NCI-H69 (cell line): Measurements from ENCODE around the gene NCBP3.
"Not testable (repeated sequence)": the region's sequence is repeated elsewhere in the genome, so short reads cannot be mapped to it uniquely, and the experiment has no call there.

Experiments used
- DNase-seq: peaks from one replicate; lab custom pipeline; 2025; lab: John Stamatoyannopoulos, UW

Gene NCBP3

GRCh38 chr17:3792481-3792880 is 53.6 kb downstream of the NCBP3 start:
- DNase-seq = no peak

DNA sequence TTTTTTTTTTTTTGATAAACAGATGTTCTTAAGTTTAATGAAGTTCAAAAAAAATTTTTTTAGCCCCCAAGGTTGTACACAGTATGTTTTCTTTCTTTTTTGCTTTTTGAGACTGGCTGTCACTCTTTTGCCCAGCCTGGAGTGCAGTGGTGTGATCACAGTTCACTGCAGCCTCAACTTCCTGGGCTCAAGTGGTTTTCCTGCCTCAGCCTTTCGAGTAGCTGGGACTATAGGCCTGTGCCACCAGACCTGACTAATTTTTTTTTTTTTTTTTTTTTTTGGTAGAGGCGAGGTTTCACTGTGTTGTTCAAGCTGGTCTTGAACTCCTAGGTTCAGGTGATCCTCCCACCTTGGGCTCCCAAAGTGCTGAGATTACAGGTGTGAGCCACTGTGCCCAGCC is 57.8 kb downstream of the NCBP3 start:
- DNase-seq = no peak

DNA sequence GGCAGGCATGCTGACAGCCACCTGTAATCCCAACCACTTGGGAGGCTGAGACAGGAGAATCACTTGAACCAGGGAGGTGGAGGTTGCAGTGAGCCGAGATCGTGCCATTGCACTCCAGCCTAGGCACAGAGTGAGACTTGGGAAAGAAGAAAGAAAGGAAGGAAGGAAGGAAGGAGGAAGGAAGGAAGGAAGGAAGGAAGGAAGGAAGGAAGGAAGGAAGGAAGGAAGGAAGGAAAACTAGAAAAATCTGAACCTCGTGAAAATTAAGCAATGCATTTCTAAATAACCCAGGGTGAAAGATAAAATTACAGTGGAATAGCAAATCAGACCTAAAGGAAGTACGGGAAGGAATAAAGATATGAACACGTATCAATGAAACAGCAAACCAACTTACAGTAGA is 60.7 kb downstream of the NCBP3 start:
- DNase-seq = not testable (repeated sequence)

GRCh38 chr17:3782751-3783150 is 63.3 kb downstream of the NCBP3 start:
- no peak for DNase-seq

DNA sequence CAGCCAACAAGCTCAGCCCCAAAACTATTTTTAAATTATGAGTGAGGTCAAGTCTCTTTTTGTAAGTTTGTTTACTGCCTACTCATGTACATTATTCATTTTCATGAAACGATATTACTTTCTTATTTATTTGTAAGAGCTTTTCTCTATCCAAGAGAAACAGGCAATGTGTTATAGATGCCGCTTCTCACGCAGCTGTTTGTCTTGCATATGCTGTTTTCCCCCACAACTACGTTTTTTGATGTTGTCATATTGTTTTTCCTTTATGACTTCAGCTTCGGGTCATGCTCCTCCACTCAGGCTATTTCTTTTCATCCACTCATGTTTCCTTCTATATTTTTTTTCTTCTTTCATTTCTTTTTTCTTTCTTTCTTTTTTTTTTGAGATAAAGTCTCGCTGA is 65.1 kb downstream of the NCBP3 start:
- no peak for DNase-seq

- no peak for DNase-seq
Observed at GRCh38 chr17:3777366-3778120, 68.5 kb downstream of the NCBP3 start.

- DNase-seq = no peak
Observed at GRCh38 chr17:3773966-3774365, 72.1 kb downstream of the NCBP3 start.

DNA sequence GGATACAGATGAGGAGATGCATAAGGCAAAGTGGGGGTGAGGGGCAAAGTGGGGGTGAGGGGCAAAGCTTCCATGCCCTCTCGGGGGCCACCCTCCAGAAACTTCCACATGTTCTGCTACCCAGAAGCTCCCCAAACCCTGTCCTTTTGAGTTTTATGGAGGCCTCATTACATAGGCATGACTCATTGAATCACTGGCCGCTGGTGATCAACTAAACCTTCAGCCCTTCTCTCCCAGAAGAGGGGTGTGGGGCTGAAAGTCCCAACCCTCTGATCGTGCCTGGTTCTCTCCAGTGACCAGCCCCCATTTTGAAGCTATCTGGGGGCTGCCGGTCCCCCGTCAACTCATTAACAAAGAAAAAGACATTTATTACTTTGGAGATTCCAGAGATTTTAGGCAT is 72.5 kb downstream of the NCBP3 start:
- no peak for DNase-seq

DNA sequence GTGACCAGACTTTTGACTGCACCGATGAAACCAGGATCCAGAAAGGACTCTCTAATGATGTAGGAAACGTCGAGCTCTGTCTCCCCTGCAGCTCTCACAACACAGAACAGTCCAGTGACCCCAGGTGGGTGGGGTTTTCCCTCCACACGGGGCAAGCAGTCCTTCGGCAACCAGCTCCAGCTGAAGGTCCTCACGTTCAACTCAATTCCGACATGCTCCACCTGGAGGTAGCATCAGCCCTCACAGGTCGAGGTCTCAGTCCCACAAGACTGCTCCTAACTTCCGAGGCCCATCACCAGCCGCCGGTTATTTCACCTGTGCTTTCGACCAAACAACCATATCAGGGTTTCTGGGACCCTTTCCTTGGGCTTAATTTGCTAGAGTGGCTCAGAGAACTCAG is 73.3 kb downstream of the NCBP3 start:
- DNase-seq = no peak

DNA sequence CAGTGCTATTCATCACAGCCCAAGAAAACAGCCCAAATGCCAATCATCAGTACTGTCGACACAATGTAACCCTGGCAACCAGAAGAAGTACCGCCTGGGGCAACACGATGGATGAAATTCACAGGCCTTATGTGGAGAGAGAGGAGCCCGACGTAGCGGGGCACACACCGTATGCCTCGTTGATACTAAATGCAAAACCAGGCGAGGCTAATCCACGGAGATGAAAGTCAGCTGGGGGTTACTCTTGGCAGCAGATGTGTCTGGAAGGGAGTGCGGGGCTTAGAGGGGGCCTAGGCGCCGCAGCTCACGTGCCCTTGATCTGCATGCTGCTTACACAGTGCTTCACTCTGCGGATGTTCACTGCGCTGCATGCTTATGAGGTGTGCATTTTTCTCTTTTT is 74.9 kb downstream of the NCBP3 start:
- DNase-seq = no peak

DNA sequence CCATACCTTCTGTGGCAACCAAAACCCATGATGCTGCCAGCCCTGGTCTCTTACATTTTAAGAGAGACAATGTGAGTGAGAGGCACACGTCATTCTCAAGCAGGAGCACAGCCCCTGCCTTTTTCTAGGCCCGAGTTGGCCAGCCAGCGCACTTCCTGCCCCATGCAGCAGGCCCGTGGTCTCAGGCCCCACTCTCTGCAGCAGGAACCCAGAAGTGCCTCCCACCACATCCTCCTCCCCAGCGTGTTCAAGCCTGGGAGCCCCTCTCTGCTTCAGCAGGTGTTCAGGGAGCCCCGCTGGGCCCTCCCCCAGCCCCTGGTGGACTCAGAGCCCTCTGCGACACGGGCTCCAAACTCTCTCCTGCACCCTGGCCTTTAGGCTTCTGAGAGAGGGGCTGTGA is 75.6 kb downstream of the NCBP3 start:
- no peak for DNase-seq

GRCh38 chr17:3768769-3769168 is 77.3 kb downstream of the NCBP3 start:
- DNase-seq = no peak

GRCh38 chr17:3768341-3768740 is 77.7 kb downstream of the NCBP3 start:
- no peak for DNase-seq

DNA sequence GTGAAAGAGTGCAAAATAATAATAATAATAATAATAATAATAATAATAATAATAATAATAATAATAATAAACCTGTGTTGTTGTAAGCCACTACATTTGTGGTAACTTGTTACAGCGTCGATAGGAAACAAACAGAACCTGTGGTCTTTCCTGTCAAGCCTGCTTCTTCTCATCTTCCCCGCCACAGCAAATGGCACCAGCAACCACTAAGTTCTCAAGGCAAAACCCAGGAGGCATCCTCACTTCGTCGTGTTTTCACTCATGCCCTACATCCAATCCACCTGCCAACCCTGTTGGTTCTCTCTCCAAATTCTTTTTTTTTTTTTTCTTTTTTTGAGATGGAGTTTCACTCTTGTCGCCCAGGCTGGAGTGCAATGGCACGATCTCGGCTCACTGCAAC is 79.3 kb downstream of the NCBP3 start:
- no peak for DNase-seq

DNA sequence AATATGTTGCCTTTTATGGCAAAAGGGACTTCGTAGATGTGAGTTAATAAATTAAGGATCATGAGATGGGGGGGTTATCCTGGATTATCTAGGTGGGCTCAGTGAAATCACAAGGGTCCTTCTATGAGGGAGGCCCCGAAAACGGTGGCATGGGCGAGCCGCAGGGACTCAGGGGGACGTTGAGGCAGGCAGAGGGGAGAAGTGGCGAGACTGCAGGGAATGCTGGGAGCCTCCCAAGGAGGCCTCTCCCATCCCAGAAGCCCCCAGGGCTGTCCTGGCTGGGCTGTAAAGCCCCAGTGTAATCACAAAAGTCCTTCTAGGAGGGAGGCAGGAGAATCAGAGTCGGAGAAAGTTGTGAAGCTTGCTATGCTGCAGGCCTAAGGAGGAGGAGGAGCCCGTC is 80.1 kb downstream of the NCBP3 start:
- no peak for DNase-seq

DNA sequence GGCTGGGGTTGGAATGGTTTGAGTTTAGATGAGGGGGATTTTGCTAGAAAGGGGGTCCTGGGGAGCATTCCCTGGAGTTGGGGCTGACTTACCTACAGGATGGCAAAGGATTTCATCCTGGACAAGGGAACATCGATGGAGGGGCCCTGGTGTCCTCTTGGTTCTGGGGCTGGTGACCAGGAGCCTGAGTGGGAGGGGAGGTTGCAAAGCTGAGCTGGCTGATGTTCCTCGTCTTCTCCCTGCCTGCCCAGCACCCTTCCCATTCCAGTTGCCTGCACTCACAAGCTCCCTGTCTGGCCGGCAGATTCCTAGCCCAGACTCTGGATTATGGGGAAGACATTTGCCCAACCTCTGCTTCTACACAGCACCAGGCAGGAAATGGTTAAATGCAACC is 82.3 kb downstream of the NCBP3 start:
- DNase-seq = no peak

GRCh38 chr17:3762922-3763776 is 82.9 kb downstream of the NCBP3 start:
- DNase-seq = no peak

- DNase-seq = no peak
Observed at GRCh38 chr17:3761918-3762380, 84.1 kb downstream of the NCBP3 start.

DNA sequence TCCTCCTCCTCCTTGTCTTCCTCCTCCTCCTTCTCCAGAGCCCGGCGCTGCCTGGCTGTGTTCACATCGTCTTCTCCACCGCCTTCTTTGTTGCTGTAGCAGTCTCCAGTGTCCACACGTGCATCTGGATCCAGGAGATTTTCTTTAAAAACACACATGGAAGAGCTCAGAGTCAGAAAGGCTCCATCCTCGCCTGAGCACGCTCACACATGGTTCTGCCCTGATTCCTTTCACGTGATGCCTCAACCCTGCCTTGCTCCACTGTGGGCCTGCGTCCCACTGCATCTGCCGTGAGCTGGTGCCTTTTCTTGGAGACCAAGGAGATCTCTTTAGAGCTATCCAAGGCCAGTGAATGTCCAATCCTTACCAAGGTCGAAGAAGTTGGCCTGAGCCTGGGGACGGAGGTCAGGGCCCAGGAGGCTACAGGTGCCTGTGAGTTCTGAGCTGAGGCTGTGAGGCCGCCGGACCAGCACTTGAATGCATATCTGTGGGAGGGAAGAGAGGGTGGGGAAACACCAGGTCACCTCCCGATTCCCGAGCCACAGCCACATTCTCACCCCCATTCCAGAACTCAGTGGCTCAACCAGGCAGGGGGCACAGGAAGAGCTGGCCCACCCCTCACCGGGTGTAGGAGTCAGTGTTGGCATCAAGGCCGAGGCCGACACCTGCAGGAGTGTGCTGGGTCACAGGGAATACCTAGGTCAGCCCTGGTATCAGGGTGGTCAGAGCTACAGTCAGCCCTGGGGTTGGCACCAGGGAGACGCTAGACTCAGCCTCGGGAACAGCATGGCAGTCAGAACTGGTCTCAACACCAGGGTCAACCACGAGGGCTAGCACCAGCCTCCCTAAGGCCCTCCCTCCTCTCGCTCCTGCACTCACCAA is 84.8 kb downstream of the NCBP3 start:
- DNase-seq = no peak

GRCh38 chr17:3759597-3760216 is 86.3 kb downstream of the NCBP3 start:
- no peak for DNase-seq

DNA sequence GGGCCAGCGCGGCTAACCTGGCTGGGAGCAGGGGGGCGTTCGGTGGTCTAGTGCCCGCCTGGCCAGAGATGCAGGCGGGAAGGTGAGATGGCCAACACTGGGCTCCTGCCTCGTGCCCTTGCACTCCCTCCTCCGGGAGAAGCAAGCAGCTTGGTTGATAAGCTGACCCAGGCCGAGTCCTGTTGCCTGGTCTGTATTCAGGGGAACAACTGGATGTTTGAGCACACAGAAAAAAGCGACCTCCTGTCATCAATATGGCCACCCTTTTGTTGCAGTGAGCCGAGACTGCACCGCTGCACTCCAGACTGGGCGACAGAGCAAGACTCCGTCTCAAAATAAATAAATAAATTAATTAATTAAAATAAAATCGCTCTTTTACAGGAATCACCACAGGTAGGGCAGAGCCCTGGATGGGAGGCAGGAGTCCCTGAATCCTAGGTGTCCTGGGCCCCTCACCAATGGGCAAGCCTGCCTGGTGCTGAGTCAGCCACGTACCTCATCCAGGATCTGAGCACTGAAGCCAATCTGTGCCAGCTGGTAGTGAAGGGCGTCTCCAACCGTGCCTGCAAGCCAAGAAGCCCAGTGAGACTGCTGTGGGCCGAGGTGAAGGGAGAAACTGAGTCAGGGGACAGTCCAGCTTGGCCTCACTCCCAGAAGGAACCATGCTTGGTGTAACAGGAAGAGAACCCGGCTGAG is 90.6 kb downstream of the NCBP3 start:
- peak; percentile 55 for DNase-seq
